GM18868 (cell line): Measurements from ENCODE around the gene RNASET2.
"Not testable (repeated sequence)": the region's sequence is repeated elsewhere in the genome, so short reads cannot be mapped to it uniquely, and the experiment has no call there.

Experiments used
- ATAC-seq: cut with Tn5 transposase; IDR thresholded peaks from one replicate; pipeline ENCODE4 v1.9.1; 2021; ENCODE audit warnings: mild to moderate bottlenecking, moderate library complexity; ENCODE audit not compliant: unreplicated experiment

The RNASET2 gene

GRCh38 chr6:166948724-166949123, 7.6 kb downstream of the RNASET2 start:
- ATAC-seq, result not testable (repeated sequence)

- ATAC-seq, result no peak
These were observed 9.1 kb downstream of the RNASET2 start for GRCh38 chr6:166947251-166947650.

- ATAC-seq, result no peak
These were observed 10.2 kb downstream of the RNASET2 start for GRCh38 chr6:166946125-166946524.

- ATAC-seq, result no peak
These were observed 11.6 kb downstream of the RNASET2 start for GRCh38 chr6:166944666-166945256.

GRCh38 chr6:166942393-166943168, 13.8 kb downstream of the RNASET2 start:
- ATAC-seq, result no peak

- no peak for ATAC-seq
These were observed 15.7 kb downstream of the RNASET2 start for GRCh38 chr6:166940643-166941068.

GRCh38 chr6:166939894-166940293, 16.5 kb downstream of the RNASET2 start:
- ATAC-seq, result no peak

GRCh38 chr6:166939345-166939744, 17.0 kb downstream of the RNASET2 start:
- no peak for ATAC-seq

GRCh38 chr6:166938704-166939103, 17.6 kb downstream of the RNASET2 start:
- ATAC-seq, result no peak

GRCh38 chr6:166938150-166938549, 18.2 kb downstream of the RNASET2 start:
- no peak for ATAC-seq

GRCh38 chr6:166937746-166938145, 18.6 kb downstream of the RNASET2 start:
- no peak for ATAC-seq

GRCh38 chr6:166936079-166936787, 20.1 kb downstream of the RNASET2 start:
- ATAC-seq, result no peak

GRCh38 chr6:166935353-166935752, 21.0 kb downstream of the RNASET2 start:
- ATAC-seq, result no peak

GRCh38 chr6:166934174-166934573, 22.2 kb downstream of the RNASET2 start:
- ATAC-seq, result no peak

- ATAC-seq, result no peak
These were observed 23.0 kb downstream of the RNASET2 start for GRCh38 chr6:166933396-166933795.

GRCh38 chr6:166932616-166933015, 23.7 kb downstream of the RNASET2 start:
- no peak for ATAC-seq

- ATAC-seq, result no peak
These were observed 24.2 kb downstream of the RNASET2 start for GRCh38 chr6:166932116-166932515.

- no peak for ATAC-seq
These were observed 24.9 kb downstream of the RNASET2 start for GRCh38 chr6:166931426-166931970.

- no peak for ATAC-seq
These were observed 25.9 kb downstream of the RNASET2 start for GRCh38 chr6:166930354-166930891.

GRCh38 chr6:166929542-166930189, 26.7 kb downstream of the RNASET2 start:
- ATAC-seq, result no peak
